GM19397 (cell line): ENCODE results near the gene TXK.

Experiments used
- ATAC-seq: cut with Tn5 transposase; IDR thresholded peaks from one replicate; pipeline ENCODE4 v1.9.1; 2021; ENCODE audit warnings: mild to moderate bottlenecking, moderate library complexity; ENCODE audit not compliant: unreplicated experiment

Gene TXK

GRCh38 chr4:48027653-48028052 is 106.4 kb downstream of the TXK start:
- ATAC-seq: no peak

- no peak for ATAC-seq
Measured at GRCh38 chr4:48025005-48025404, 109.0 kb downstream of the TXK start.

- ATAC-seq: no peak
Measured at GRCh38 chr4:48024522-48024921, 109.5 kb downstream of the TXK start.

DNA sequence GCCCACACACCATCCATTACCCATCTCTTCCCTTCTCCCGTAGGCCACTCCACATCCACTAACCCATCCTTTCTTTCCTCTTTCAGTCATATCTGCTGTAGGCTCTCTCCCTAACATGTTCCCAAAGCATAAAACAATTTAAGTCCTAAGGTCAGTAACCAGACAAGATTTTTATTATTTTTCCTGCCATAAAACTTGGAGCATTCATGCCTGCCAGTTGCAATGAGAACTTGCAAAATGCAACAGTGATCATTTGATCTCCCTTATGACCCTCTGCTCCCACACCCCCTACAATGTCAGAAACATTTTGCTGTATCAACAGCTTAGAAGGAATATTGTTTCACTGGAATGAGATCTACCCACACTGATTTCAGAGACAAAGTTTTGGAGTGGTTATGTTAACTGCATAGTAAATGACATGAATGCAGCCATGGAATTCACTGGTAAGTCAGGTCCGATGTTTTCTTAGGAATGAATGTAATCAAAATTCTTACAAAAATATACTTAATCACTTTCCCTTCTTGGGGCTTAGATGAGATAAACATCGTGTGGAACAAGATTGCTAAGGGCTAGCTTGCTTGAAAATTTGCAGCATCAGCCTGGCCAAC is 111.8 kb downstream of the TXK start:
- no peak for ATAC-seq

DNA sequence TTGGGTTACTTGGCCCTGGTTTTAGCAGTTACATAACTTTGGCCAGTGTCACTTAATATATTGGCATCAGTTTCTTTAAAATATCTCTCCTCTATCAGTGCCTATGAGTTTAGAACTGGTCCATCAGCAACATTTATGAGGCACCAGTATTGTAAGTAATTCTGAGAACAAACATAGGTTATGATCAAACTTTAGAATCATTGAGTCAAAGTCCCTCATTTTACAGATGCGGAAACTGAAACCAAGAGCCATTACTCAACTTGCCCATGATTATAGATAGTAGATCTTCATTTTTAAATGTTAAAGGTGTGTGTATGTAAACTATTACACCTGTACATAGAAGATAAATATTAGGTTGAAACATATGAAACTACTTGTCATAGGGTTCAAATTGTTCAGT is 113.0 kb downstream of the TXK start:
- no peak for ATAC-seq

DNA sequence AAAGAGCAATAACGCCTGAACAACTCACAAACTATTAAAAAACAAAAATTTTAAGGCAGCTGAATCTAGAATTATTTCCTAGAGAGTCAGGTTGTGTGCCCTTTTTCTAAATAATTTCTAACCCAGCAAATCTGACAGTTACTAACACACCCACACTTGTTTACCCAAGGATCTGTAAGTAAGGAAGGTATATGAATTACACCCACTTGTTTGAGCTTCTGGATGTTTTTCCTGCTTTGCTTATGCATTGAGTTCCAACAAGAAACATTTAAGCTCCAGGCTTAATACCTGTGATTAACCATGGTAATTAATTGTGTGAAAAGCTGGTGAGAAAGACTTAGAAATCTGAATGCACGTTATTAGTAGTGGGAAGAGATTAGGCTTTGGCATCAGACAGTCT is 115.9 kb downstream of the TXK start:
- ATAC-seq: no peak

DNA sequence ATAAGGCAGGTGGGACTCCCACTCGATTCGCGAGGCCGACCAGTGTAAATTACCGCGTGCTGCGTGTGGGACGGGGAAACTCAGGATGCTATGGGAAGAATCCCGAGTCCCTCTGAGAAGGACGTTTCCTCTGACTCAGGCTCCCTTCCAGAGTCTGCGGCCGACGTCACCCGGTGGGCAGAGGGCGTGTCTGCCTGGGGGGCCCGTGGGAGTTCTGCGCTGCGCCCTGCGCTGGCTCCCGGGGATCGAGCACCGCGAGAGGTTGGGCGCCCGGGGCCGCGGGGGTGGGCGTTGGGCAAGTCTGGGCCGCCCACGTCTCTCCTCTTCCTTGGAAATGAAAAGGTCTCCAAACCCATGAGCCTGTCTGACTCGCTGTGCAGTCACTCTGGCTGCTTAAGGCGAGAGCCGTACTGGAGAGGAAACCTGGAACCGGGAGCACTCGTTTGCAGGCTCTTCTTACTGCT is 116.9 kb downstream of the TXK start:
- ATAC-seq: no peak
